HG02870 (cell line): ENCODE data around the gene ASCC3.

ENCODE experiments used
- ATAC-seq: cut with Tn5 transposase; IDR thresholded peaks from one replicate; pipeline ENCODE4 v1.9.1; 2021; ENCODE audit warnings: mild to moderate bottlenecking, moderate library complexity; ENCODE audit not compliant: unreplicated experiment

The ASCC3 gene

DNA sequence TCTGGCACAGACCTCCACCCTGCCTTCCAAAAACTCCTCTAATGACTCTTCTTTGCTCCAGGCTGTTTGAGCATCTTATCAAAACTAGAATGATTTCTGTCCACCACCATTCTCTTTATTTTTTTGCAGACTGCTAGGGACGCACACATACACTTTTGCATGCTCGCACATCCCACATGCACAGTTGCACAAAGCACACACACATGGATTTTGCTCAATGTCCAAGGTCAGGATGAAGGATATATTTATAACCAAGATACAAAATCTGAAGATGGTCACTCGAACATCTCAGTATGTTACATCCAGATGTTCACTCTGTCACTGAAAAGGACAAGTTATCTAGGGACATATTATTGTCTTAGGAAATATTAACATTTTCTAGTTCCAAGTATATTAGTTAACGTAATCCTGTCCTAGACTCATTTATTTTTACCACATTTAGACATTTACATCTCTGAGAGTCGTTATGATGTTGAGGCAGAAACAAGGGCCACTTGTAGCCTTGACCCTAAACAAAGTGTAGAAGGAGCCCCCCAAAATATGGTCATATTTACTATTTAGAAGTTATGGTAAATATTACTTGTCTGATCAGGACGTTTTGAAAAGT is 413.0 kb downstream of the ASCC3 start:
- no peak for ATAC-seq

DNA sequence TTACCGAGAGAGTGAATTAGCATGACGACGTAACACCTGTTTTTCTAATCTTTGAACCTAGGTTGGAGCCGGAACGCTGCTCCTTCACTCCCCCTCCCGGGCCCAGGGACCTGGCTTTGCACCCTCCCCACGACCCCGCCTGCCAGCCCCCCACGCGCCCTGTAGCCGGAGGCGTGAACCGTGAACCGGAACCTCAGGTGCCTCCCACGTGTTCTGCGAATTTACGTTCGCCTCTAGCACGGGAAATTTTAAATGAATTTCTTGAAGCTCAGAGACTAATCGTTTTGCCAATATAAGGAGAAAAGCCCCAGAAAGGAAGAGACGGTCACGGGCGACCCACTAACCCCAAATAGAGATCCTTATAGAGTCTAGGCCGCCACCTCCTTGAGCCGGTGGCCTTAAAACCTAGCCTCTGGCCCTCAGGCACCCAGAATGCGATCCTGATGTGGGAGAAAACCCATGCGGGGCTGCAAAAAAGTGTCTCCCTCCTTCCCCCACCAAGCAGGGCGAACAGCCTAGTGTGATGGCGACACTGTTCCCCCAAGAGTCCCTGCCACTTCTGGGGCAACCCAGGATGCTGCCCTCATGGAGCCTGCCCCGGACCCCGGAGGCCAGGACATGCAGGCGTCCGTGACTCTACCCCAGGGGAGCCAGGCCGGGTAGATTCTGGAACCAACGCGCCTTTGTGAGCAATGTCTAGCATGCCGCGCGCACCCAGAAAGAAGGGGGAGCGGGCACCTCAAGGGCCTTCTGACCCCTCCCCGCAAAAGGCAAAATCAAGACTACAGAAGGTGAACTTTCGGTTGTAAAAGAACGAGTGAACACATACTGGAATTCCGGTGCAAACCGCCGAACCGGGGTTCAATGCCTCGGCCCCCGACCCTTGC is 413.8 kb downstream of the ASCC3 start:
- no peak for ATAC-seq

DNA sequence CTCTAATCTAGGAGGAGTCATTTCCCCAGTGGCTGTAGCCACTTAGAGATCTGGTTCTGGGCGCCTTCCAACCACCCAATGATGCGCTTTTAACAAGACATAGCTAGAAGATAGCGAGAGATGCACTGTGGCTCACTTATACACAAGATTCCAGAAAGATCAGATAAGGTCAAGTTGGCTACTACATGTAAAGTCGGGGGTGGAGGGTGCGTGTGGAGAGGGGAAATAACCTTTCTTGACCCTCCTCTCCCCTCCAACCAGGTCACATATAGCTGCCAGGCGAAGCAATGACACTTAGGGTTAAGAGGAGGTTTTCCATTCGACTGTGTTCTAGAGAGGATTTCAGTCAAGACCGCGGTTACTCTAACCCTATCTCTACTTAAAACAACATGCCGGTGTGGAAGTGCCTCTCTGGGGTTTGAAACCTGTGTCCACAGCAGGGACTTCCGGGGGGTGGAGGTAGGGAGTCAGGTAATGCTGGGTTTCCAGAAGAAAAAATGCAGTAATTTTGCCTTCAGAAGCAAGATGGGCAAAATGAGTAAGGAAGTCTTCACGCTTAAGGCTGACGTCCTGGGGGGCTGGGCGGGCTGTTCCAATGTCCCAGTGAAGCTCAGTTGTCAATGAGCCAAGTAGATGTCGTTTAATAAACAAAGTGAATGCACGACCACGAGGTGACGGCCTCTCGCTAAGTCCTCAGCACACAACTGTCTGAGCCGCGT is 414.6 kb downstream of the ASCC3 start:
- ATAC-seq, result no peak

DNA sequence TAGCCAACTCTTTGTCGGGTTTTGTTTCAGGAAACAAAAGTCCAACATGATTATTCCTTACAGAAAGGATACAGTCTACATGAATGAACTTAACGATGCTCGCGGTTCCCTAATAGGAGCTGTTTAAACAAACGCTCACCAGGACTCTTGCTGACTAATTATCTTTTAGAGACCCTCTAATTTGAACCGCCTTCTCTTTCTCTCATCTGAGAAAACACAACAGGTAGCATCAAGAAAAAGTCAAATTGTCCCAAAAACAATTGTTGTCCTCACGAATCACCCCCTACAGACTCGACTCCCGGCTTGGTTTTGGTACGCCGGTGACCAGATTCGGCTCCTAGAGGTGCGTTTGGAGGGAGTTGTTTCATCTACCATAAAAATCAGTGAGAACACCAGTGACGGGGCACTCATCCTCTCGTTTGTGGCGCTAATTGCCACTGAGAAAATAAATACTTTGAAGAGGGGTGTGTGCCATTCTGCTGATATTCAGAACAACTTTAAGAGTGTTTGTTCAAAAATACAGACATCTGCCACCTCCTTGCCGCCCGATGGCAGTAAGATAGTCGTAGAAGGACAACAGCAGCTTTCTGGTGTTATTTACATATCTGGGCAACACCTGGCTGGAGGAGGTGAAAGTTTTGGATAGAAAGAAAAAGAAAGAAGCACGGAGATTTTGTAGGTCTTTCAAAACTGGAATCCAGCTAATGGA is 415.3 kb downstream of the ASCC3 start:
- ATAC-seq, result no peak

DNA sequence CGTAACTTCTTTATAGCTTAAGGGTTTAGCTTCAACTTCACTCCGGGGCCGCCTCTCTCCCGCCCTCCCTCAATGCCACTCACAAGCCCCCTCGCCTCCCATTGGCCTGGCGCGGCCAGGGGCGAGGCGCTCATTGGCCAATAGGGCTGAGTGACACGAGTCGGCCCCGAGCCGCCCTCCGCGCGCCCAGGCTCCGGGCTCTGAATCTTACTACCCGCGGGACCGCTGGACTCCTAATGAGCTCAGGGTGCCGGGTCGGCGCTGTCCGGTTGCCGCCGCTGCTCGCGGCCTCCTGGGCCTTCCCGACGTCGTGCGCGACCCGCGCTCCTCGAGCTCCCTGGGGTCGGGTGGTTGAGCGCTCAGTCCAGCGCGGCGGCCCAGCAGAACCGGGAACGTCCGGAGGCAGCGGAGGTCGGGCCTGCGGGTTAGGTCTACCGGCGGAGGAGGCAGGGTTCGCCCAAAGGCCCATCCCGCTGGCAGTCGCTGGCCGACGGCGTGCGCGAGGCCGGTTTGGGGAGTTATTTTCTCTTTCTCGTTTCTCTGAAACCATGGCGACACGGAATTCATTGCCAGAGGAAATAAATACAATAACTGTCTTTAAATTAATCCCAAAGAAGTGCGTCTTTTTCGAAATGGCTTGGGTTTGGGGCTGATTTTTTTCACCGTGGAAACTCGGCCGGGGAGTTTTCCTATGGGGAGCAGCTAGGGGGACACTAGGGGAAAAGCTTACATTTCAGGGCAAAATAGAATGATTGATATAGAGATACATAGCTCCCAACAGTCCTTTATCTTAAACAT is 416.0 kb downstream of the ASCC3 start, which contains the start of gene SIM1:
Gene SIM1 (minus strand): TSS at position 19 of the 798 bp plus-strand sequence. CDS start 1,453 bp downstream, outside the sequence.
- ATAC-seq, result no peak

DNA sequence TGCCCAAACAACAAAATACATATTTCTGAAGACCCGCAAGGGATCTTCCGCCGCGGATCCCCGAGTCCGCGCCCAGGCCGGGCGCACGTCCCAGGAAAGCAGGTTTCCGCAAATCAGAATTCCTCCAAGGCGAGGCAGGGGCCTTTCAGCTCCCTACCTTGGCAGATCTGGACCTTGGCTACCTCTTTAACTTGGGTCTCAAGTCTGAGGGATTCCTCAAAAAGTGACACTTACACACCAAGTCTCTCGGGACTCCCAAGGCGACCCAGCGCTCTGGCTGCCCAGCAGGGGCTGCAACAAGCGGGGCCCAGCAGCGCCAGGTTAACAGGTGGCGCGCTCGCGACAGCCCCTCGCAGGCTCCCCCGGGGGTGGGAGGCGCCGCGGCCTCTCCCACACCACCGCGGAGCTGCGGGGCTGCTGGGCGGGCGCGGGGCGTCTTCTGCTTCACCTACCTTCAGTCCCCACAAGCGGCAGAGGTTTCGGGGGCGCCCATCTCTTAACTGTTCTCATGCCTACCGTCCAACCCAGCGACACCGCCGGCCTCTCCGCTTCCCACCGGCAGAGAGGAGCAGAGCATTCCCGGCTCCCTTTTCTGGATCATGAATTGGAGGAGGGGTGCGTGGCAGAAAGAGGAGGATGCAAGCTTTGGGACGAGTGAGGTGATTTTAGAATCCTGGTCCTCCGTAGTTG is 416.8 kb downstream of the ASCC3 start:
- no peak for ATAC-seq

DNA sequence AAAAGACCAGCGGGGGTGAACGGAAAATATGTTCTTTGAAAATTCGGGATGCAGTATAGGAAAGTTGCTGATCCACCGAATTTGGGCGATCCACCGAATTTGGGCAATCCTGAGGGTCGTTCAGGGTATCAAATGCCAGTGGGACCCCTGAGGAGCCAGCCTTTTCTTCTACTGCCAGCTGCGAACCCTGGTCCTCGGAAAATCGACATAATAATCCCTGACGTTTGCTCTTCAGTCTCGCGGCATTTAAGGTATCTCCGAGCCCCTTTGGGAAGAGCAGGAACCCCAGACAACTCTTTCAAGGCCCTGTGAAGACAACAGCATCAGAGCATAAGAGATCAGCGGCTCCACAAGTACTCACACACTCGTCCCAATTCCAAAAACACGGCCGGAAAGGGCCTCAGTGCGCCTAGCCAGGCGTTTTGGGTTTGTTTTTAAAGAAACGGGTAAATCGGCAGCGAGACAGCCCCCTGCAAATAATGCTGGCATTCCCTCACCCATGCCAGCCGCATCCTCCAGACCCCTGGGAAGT is 417.4 kb downstream of the ASCC3 start:
- no peak for ATAC-seq

DNA sequence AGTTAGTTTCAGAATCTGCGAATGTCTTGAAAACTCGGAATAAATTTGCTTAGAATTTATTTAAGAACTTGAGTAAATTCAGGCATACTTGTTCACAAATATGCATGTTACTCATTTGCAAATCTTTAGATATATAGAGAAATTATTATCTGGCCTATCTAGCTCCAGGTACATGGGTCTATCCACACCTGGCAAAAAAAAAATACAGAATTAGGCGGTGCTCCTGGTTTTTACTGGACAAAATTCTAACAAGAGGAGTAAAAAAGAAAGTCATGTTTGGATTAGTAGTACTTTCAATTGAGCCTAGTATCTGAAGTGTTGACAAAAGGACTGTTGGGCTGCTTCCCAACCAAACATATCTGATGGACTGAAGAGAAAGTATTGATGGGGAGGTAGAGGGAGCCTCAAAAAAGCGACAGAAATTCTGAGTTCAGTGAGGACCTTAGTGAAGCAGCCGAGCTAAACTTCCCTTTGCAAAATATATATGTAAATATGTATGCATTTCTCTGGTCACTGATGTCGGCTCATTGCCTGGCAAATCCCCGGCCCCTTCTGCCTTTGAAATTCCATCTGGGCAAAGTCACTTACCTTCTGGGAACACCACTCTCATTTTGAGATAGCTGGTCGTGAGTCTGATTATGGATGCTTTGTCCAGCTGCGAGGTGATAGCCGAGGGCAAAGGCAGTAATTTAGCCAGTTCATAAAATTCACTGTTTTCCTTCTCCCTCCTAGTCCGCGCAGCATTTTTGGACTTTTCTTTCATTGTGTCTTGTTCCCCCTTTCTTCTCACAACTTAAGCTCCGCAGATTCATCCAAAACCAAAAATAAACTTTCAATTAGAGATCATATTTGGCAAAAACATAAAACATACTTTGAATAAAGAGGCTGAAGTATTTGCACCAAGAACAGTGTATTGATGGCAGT is 418.2 kb downstream of the ASCC3 start:
- ATAC-seq, result no peak

DNA sequence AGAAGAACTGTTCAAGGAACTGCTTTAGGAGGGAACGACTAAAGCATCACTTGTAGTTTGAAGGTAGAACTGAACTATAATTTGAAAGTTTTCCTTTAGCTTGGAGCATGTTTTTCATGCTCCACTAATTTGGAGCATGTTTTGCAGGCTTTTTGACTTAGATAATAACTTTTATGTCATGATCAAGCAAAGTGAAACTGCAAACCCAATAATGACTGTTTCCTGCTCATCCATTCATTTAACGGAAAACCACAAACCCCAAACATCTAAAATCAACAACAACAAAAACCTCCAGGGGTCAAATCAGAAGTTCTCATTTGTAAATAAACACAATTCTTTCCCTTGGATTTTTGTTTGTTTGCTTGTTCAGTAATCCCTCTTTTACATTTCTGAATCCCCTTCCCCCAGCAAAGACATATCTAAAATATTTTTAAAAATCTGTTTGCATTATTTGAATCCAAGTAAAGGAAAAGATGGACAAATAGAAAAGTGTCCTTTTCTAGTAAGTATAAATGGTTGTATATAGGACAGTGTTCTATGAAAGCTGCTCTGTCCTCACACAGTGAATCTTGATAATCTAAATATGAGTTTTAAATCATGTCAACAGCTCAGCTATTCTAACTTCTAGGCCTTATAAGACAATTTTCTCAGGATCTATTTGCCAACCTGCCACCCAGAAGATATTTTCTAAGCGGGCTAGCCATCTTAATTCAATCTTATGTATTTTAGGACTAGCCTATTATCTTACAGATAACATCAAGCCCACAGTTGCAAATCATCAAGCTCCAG is 419.0 kb downstream of the ASCC3 start:
- ATAC-seq, result no peak

DNA sequence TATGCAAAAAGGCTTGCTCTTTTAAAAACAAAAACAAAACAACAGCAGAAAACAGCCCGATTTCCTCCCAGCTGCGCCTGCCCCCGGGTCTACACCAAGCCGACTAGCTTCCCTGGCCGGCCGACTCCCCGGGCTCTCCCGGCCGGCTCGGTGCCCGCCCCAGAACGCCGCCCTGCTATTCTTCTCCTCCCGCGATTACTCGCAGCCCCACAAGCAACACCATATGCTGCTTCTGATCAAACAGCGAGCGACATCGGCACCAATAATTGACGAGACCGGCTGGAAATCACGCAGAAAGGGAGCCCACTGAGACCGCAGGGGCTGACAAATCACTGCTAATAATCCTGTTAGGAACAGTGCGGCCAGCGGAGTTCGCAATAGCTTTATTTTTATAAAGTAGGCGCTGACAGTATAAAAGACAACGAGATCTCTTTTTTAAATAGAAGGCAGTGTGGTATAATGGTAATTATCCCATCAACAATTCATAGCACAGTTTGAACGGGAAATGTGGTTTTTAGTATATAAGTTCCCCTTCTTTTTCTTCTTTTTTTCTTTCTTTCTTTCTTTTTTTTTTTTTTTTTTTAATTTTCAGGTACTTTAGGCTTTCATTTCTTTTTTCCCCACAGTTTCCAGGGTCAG is 419.7 kb downstream of the ASCC3 start:
- no peak for ATAC-seq

DNA sequence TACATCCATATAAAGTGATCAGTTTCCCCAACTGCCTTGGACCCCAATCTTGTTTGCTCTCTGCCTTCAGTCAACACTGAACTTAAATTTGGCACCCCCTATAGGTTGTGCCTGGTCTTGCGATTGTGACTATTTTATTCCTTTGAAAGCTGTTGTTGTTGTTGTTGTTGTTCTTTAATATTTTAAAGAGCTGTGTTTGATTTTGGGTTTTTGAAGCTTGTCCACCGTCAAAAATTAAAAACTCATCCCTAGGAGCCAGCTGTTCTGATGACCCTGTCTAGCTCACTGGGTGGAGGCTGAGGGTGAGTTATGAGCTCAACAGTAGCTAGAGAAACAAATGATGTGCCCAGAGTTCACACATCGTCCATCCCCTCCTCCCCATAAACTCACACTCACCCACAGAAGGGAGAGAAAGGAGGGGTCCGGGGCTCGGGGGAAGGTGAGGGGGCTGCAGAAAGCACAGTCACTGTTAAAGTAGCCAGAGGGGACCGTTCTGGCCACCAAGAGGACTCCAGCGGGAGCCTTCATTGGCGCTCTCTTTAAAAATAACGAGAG is 420.4 kb downstream of the ASCC3 start:
- no peak for ATAC-seq

DNA sequence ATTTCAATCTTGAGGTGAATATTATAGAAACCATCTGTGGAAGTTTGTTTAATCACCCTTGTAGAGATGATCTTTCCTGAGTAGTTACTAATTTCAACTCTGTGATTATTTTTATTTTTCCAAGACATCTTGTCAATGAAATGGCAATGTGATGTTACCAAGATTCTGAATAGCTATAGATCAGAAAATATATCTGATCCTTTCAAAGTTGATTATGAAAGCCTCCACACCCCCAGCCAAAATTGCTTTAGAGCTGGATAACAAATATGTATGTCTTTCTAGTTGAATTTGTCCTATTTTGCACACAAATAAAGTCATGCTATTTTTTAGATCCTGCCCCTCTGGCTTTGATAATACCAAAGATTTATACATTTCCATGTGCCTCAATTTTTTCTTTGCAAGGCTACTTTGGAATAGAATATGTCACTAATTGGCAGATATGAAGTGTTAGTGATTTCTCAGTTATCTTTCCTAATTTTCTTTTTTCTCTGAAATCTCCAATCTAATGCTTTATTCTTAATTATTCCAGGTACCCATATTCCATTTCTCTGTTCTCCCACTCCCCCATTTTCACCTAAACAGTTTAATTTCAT is 421.4 kb downstream of the ASCC3 start:
- no peak for ATAC-seq

DNA sequence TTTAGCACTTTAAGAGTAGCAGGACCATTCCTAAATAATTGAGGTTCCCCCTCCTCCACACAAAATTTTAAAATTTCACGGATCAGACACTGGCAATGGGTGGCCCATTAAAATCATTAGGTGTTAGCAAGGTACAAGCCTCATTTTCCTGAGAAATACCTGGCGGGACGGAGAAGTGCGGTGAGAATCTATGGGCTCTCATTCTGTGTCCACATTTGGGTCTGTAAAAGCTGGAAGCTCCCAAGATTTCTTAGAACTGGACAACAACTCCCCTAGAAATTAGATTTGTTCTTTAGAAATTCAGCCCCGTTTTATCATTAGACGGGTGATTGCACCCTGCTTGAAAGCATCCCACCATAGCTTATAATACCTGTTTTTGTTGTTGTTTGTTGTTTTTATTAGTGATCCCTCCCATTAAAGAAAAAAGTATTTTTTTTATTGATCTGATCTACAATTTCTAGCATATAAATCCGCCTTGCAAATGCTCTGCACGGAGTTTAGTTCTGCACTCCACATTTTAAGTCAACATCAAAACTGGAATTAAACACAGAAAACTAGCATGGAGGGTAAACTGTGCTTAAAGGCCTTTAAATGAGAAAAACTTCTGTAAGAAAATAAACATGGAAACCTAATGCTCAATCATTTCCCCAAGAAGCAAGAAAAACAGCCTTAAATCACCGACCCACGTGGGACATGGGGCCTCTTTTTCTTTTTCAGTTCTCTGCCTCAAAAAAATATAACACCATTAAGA is 422.1 kb downstream of the ASCC3 start:
- no peak for ATAC-seq
